SU-DHL-6 (cell line): ENCODE results near the gene HOXA10.

ENCODE experiments used
- CTCF ChIP-seq: fragments of 200-600 bp; sonication (generic); IDR thresholded peaks from one replicate; pipeline ENCODE4 v1.5.1; 2017; ENCODE audit warnings: antibody characterized with exemption, mild to moderate bottlenecking, low read length, moderate library complexity; ENCODE audit not compliant: insufficient read depth, poor library complexity, severe bottlenecking
- EZH2phosphoT487 ChIP-seq: fragments of 200-600 bp; sonication (generic), shearing (Covaris generic); conservative IDR thresholded peaks from 2 replicates; pipeline ENCODE4 v1.6.1; 2018; ENCODE audit warnings: mild to moderate bottlenecking, antibody characterized with exemption, low read length, moderate library complexity, mixed read lengths

- TF ChIP-seq CTCF (no peak), EZH2phosphoT487 (no peak)
Measured at GRCh38 chr7:27217951-27218350, 43.8 kb upstream of the HOXA10 start.
